ENCODE results near the gene SMIM22. TPM values are rescaled to one million over a fixed set of nuclear protein-coding genes. Genes with fewer than 3 reads are reported as not detected.

SMIM22 gene
- total and polyA plus RNA-seq, 9 donors: 1.5 to 30.9 (median 7.8) TPM; not detected in 5

- Histone ChIP-seq H3K27ac (no peak overlapping the region), H3K9me3 (no peaks in the 10 kb centered on the region), H3K27me3 (no peaks in the 10 kb centered on the region), H3K4me1 (ENCODE audit: insufficient read depth) (no peaks in the 10 kb centered on the region), H3K4me3 (no peak overlapping the region), H3K36me3 (no peaks in the 10 kb centered on the region)
- intact Hi-C loops (cut with DNase I): no loop called here
- TF ChIP-seq EP300 (IDR thresholded peaks at IDR 0.05) (no peak), POLR2A (IDR thresholded peaks at IDR 0.05) (no peak), CTCF (IDR thresholded peaks at IDR 0.05) (no peak)
- DNase-seq: no peak
- WGBS, 3 donors: 78 to 85% (median 83%) methylated on average over 6 of the region's 6 CpGs
Observed at GRCh38 chr16:4832698-4833343, 37.7 kb downstream of the SMIM22 start.

GRCh38 chr16:4833584-4833983 is 38.4 kb downstream of the SMIM22 start:
- TF ChIP-seq CTCF (IDR thresholded peaks at IDR 0.05) (no peak), EP300 (IDR thresholded peaks at IDR 0.05) (no peak), POLR2A (IDR thresholded peaks at IDR 0.05) (no peak)
- DNase-seq: no peak
- WGBS, 3 donors: 94 to 100% (median 96%) methylated on average over 1 of the region's 1 CpG
- intact Hi-C loops (cut with DNase I): no loop called here
- no peaks in the 10 kb centered on the region for H3K27me3 ChIP-seq
- no peak overlapping the region for H3K4me3 ChIP-seq
- no peaks in the 10 kb centered on the region for H3K4me1 ChIP-seq (ENCODE audit: insufficient read depth)
- no peak overlapping the region for H3K27ac ChIP-seq
- no peaks in the 10 kb centered on the region for H3K9me3 ChIP-seq
- H3K36me3 ChIP-seq: no peaks in the 10 kb centered on the region

- Histone ChIP-seq H3K27me3 (no peaks in the 10 kb centered on the region), H3K27ac (no peak overlapping the region), H3K36me3 (no peaks in the 10 kb centered on the region), H3K4me3 (no peak overlapping the region), H3K9me3 (no peaks in the 10 kb centered on the region), H3K4me1 (ENCODE audit: insufficient read depth) (no peaks in the 10 kb centered on the region)
- TF ChIP-seq POLR2A (IDR thresholded peaks at IDR 0.05) (no peak), EP300 (IDR thresholded peaks at IDR 0.05) (no peak), CTCF (IDR thresholded peaks at IDR 0.05) (no peak)
- 90 to 92% (median 92%) methylated on average over 2 of the region's 2 CpGs for WGBS, 3 donors
- intact Hi-C loops (cut with DNase I): no loop called here
- no peak for DNase-seq
Observed at GRCh38 chr16:4836727-4837126, 41.6 kb downstream of the SMIM22 start.

GRCh38 chr16:4837733-4838501 is 42.7 kb downstream of the SMIM22 start:
- no peaks in the 10 kb centered on the region for H3K27me3 ChIP-seq
- no peaks in the 10 kb centered on the region for H3K4me1 ChIP-seq (ENCODE audit: insufficient read depth)
- intact Hi-C loops (cut with DNase I): no loop called here
- no peaks in the 10 kb centered on the region for H3K36me3 ChIP-seq
- H3K9me3 ChIP-seq: no peaks in the 10 kb centered on the region
- TF ChIP-seq EP300 (IDR thresholded peaks at IDR 0.05): no peak
- no peak for TF ChIP-seq POLR2A (IDR thresholded peaks at IDR 0.05)
- TF ChIP-seq CTCF (IDR thresholded peaks at IDR 0.05): no peak
- DNase-seq: no peak
- 81 to 90% (median 87%) methylated on average over 13 of the region's 13 CpGs for WGBS, 3 donors
- H3K27ac ChIP-seq: no peak overlapping the region
- H3K4me3 ChIP-seq: no peak overlapping the region
